Activated CD8-positive, alpha-beta memory T cell treated with anti-CD3 and anti-CD28 coated beads, Interleukin-2, amount 50 U/mL, for 48 hours (primary cell): ENCODE data around the gene SLX4IP.
A peak's percentile ranks its signal among the peaks of the same experiment; 100 is the strongest.

Experiments used
- DNase-seq: peaks from one replicate; pipeline ENCODE4 v3.0.0-alpha.2; 2020

SLX4IP gene

DNA sequence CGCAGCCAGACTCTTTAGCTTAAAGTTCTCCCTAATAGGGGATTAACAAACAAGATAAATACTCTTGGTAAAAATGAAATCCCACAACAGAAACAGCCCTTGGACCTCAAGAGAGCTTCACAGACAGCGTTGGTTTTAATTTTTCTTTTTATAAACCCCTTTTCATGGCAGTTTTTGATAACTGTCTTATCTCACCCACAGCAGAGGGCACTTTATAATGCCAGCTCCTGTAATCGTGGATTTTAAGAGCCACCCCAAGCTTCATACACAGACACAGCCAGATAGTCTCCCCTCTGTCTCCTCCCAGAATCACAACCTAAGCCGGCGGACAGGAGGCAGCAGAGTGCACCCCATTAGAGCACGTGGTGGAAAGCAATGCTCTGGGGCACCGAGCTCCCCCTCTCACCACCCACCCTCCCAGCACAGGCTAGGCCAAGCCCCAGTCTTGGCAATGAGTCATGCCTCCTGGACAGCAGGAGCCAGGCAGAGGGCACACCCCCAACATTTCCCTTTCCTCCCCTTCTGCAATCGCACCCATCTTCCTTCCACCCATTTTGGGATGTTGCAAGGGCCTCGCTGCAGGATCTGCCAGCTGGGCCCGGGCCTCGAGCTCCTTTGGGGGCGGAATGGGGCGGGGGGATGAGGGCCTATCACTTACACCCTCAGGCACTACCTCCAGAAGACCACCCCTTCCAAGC is 236.3 kb downstream of the SLX4IP start:
- DNase-seq: peak; percentile 54

GRCh38 chr20:10671919-10672623 is 237.0 kb downstream of the SLX4IP start:
- DNase-seq: peak; percentile 58

DNA sequence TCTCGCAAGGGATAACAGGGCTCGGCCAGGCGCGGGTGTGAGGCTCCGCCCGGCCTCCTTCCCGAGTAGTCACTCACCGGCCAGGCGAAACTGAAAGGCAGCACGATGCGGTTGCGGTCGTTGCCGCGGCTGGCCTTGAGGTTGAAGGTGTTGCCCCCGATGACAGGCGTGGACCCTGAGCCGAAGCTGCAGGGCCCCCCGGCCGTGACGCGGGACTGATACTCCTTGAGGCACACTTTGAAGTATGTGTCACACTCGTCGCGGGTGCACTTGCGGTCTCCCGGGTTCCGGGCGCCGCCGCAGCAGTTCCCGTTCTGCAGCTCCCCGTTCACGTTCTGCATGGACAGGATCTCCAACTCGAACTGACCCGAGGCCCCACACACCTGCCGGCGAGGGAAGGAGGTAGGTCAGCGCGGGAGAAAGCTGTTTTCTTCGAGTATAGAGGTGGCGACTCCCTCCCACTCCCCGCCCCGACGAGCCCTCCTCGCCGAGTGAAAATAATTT is 237.6 kb downstream of the SLX4IP start:
- DNase-seq: peak; percentile 80

GRCh38 chr20:10673176-10673841 is 238.2 kb downstream of the SLX4IP start:
- DNase-seq: peak; percentile 64

- DNase-seq: peak; percentile 88
These were observed 239.0 kb downstream of the SLX4IP start, which contains the start of gene JAG1 for GRCh38 chr20:10673842-10674683. TSS of gene JAG1 (minus strand) at chr20:10673999. CDS start at chr20:10673530, 469 bp downstream.

DNA sequence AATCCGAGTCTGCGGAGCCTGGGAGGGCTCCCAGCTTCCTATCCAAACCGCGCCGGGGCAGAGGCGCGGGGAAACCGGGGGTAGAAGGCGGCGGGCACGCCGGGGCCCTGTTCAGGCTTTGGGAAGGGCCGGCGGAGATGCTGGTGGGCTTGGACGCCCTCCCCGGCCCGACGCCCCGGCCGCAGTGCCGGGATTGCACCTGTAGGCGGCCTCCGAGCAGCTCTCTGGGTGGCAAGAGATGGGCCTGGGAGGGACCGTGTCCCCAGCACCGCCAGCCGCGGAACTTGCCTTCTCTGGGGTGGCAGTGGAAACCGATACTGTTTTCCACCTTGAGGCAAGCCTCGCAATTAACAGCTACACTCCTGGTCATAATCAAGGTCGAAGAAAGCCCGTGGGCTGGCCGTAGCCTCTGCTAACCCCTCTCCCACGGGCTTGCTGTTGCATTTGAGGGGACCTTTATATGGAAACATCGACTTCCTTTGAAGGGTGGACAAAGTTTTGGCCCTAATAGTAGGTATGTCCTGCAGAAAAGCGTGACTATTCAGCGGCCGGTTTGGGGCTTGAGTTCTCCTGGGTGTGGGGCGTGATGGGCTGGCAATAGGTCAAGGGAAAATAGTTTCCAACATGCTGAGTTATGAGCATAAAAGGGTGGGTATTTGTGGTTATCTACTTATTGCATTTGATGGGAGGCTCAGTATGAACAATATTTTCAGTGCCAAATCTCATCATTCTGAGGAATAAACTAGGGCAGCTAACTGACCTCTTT is 239.8 kb downstream of the SLX4IP start:
- DNase-seq: peak; percentile 79

- no peak for DNase-seq
These were observed 240.3 kb downstream of the SLX4IP start for GRCh38 chr20:10675450-10675848.

GRCh38 chr20:10676518-10676917 is 241.4 kb downstream of the SLX4IP start:
- DNase-seq: no peak
